ENCODE measurements around the gene TREM1. TPM values are rescaled to one million over a fixed set of nuclear protein-coding genes. Genes with fewer than 3 reads are reported as not detected.

Gene TREM1
- total RNA-seq, 6 donors from 2014 or later = 52.8 to 168 (median 115) TPM

- Histone ChIP-seq H3K9me3 (no peaks in the 10 kb centered on the region), H3K4me3 (no peak overlapping the region), H3K27ac (no peak overlapping the region), H3K36me3 (no peaks in the 10 kb centered on the region), H3K27me3 (no peaks in the 10 kb centered on the region), H3K4me1 (peaks cover 7 to 21% (median 13%) of the 10 kb centered on the region in 4 donors)
- TF ChIP-seq CTCF (IDR thresholded peaks at IDR 0.05) (no peak), EP300 (IDR thresholded peaks at IDR 0.05) (no peak), POLR2A (IDR thresholded peaks at IDR 0.05) (no peak), POLR2AphosphoS5 (IDR thresholded peaks at IDR 0.05) (no peak)
- DNase-seq (no peak), ATAC-seq (ENCODE audit: low FRiP score in 2 of 2) (no peak)
- 90 to 91% methylated on average over 1 of the region's 1 CpG for WGBS, 2 donors
Measured at GRCh38 chr6:41315943-41316620, 29.6 kb upstream of the TREM1 start.

GRCh38 chr6:41315203-41315602, 28.7 kb upstream of the TREM1 start:
- H3K36me3 ChIP-seq = no peaks in the 10 kb centered on the region
- ATAC-seq (ENCODE audit: low FRiP score in 2 of 2) (no peak), DNase-seq (no peak)
- no peak overlapping the region for H3K4me3 ChIP-seq
- H3K27ac ChIP-seq = no peak overlapping the region
- 59 to 67% methylated on average over 2 of the region's 2 CpGs for WGBS, 2 donors
- no peaks in the 10 kb centered on the region for H3K9me3 ChIP-seq
- H3K4me1 ChIP-seq = peaks cover 7 to 20% (median 13%) of the 10 kb centered on the region in 4 donors
- no peak for TF ChIP-seq EP300 (IDR thresholded peaks at IDR 0.05)
- no peak for TF ChIP-seq POLR2AphosphoS5 (IDR thresholded peaks at IDR 0.05)
- TF ChIP-seq CTCF (IDR thresholded peaks at IDR 0.05) = no peak
- TF ChIP-seq POLR2A (IDR thresholded peaks at IDR 0.05) = no peak
- H3K27me3 ChIP-seq = no peaks in the 10 kb centered on the region

- Histone ChIP-seq H3K27me3 (no peaks in the 10 kb centered on the region), H3K4me3 (no peak overlapping the region), H3K27ac (no peak overlapping the region), H3K4me1 (peaks cover 0 to 6% (median 0%) of the 10 kb centered on the region in 4 donors), H3K36me3 (no peaks in the 10 kb centered on the region), H3K9me3 (no peaks in the 10 kb centered on the region)
- WGBS, 2 donors = 23 to 31% methylated on average over 13 of the region's 13 CpGs
- DNase-seq = no peak
- peak; percentile 24 to 50 (median 40) for TF ChIP-seq CTCF (IDR thresholded peaks at IDR 0.05)
- no peak for TF ChIP-seq POLR2A (IDR thresholded peaks at IDR 0.05)
- TF ChIP-seq EP300 (IDR thresholded peaks at IDR 0.05) = no peak
- no peak for TF ChIP-seq POLR2AphosphoS5 (IDR thresholded peaks at IDR 0.05)
- no peak for ATAC-seq (ENCODE audit: low FRiP score in 2 of 2)
Measured at GRCh38 chr6:41306187-41306854, 19.8 kb upstream of the TREM1 start.

- no peak for DNase-seq
- H3K27ac ChIP-seq = no peak overlapping the region
- TF ChIP-seq EP300 (IDR thresholded peaks at IDR 0.05) (no peak), CTCF (IDR thresholded peaks at IDR 0.05) (no peak), POLR2A (IDR thresholded peaks at IDR 0.05) (no peak), POLR2AphosphoS5 (IDR thresholded peaks at IDR 0.05) (no peak)
- H3K4me3 ChIP-seq = no peak overlapping the region
- H3K27me3 ChIP-seq = no peaks in the 10 kb centered on the region
- peaks cover 0 to 6% (median 0%) of the 10 kb centered on the region in 4 donors for H3K4me1 ChIP-seq
- WGBS, 2 donors = 55% methylated on average over 5 of the region's 5 CpGs
- no peaks in the 10 kb centered on the region for H3K36me3 ChIP-seq
- H3K9me3 ChIP-seq = no peaks in the 10 kb centered on the region
- ATAC-seq (ENCODE audit: low FRiP score in 2 of 2) = no peak
Measured at GRCh38 chr6:41302638-41303037, 16.2 kb upstream of the TREM1 start.

All from upper lobe of left lung (tissue), 6 donors.